ENCODE results near the gene TTC39C. TPM values are rescaled to one million over a fixed set of nuclear protein-coding genes. Genes with fewer than 3 reads are reported as not detected.

Gene TTC39C
- total RNA-seq, 1 donor from 2014 or later: 14.3 TPM

DNA sequence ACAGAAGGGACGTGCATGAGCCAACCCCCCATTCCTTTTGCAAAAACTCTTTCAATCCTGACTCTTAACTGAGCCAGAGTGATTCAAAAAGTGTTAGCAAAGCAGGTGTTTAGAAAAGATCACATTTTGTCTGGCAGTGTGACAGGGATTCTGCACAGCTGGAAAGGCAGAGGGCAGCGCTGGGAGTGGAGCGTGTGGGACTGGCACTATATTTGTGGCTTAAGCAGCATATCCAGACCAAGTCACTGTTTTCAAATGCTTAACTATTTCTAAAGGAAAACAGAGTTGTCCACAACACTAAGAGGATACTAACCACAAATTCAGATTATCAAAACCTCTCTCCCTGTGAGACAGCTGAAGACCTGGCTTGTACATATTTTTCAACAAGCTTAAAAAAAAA lies 143.3 kb downstream of the TTC39C start:
- intact Hi-C loops (cut with micrococcal nuclease): no loop called here
- Mint-ChIP-seq H3K9me3 (no peaks in the 10 kb centered on the region), H3K4me1 (ENCODE audit: low read depth) (no peaks in the 10 kb centered on the region), H3K4me3 (ENCODE audit: low read depth) (no peak overlapping the region), H3K27me3 (ENCODE audit: low read depth) (no peaks in the 10 kb centered on the region), H3K36me3 (ENCODE audit: low read depth) (no peaks in the 10 kb centered on the region), H3K27ac (no peak overlapping the region)
- no peak for DNase-seq (ENCODE audit: low spot score)

GRCh38 chr18:24160086-24160485 lies 145.5 kb downstream of the TTC39C start:
- Mint-ChIP-seq H3K27me3 (ENCODE audit: low read depth) (no peaks in the 10 kb centered on the region), H3K27ac (no peak overlapping the region), H3K4me1 (ENCODE audit: low read depth) (no peaks in the 10 kb centered on the region), H3K9me3 (no peaks in the 10 kb centered on the region), H3K4me3 (ENCODE audit: low read depth) (no peak overlapping the region), H3K36me3 (ENCODE audit: low read depth) (no peaks in the 10 kb centered on the region)
- intact Hi-C loops (cut with micrococcal nuclease): no loop called here
- no peak for DNase-seq (ENCODE audit: low spot score)

GRCh38 chr18:24161304-24161703 lies 146.8 kb downstream of the TTC39C start:
- Mint-ChIP-seq H3K27ac (no peak overlapping the region), H3K27me3 (ENCODE audit: low read depth) (peaks cover 2% of the 10 kb centered on the region), H3K4me1 (ENCODE audit: low read depth) (no peaks in the 10 kb centered on the region), H3K36me3 (ENCODE audit: low read depth) (no peaks in the 10 kb centered on the region), H3K9me3 (no peaks in the 10 kb centered on the region), H3K4me3 (ENCODE audit: low read depth) (no peak overlapping the region)
- no peak for DNase-seq (ENCODE audit: low spot score)
- intact Hi-C loops (cut with micrococcal nuclease): no loop called here

GRCh38 chr18:24168496-24168895 lies 153.9 kb downstream of the TTC39C start:
- Mint-ChIP-seq H3K27ac (no peak overlapping the region), H3K4me3 (ENCODE audit: low read depth) (no peak overlapping the region)
- intact Hi-C loops (cut with micrococcal nuclease): no loop called here

DNA sequence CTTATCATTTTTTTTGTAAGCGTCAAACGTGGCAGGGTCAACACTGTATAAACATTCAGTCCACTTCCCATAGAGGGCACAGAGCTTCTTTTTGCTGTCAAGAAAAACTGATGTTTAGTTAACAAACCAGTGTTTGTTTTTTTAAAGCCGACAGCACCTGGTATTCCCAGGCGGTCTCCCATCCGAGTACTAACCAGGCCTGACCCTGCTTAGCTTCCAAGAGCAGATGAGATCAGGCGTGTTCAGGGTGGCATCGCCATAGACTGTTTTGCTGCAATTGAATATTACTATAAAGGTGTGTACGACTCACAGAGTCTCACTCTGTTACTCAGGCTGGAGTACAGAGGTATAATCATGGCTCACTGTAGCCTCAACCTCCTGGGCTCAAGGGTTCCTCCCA lies 155.8 kb downstream of the TTC39C start:
- Mint-ChIP-seq H3K4me3 (ENCODE audit: low read depth) (no peak overlapping the region), H3K27ac (no peak overlapping the region), H3K9me3 (no peaks in the 10 kb centered on the region), H3K36me3 (ENCODE audit: low read depth) (no peaks in the 10 kb centered on the region), H3K4me1 (ENCODE audit: low read depth) (peaks cover 3% of the 10 kb centered on the region), H3K27me3 (ENCODE audit: low read depth) (peaks cover 13% of the 10 kb centered on the region)
- intact Hi-C loops (cut with micrococcal nuclease): no loop called here
- no peak for DNase-seq (ENCODE audit: low spot score)

More at GRCh38 chr18:24168496-24168895, 153.9 kb downstream of the TTC39C start:
- Mint-ChIP-seq H3K36me3 (ENCODE audit: low read depth) (no peaks in the 10 kb centered on the region), H3K4me1 (ENCODE audit: low read depth) (no peaks in the 10 kb centered on the region), H3K9me3 (no peaks in the 10 kb centered on the region), H3K27me3 (ENCODE audit: low read depth) (peaks cover 14% of the 10 kb centered on the region)
- no peak for DNase-seq (ENCODE audit: low spot score)

GRCh38 chr18:24173997-24174396 lies 159.4 kb downstream of the TTC39C start:
- Mint-ChIP-seq H3K4me3 (ENCODE audit: low read depth) (no peak overlapping the region), H3K9me3 (no peaks in the 10 kb centered on the region), H3K4me1 (ENCODE audit: low read depth) (peaks cover 3% of the 10 kb centered on the region), H3K36me3 (ENCODE audit: low read depth) (no peaks in the 10 kb centered on the region), H3K27ac (no peak overlapping the region), H3K27me3 (ENCODE audit: low read depth) (peaks cover 11% of the 10 kb centered on the region)
- intact Hi-C loops (cut with micrococcal nuclease): no loop called here
- DNase-seq (ENCODE audit: low spot score): no peak

GRCh38 chr18:24176727-24177416 lies 162.3 kb downstream of the TTC39C start:
- DNase-seq (ENCODE audit: low spot score): peak; percentile 26
- no peak overlapping the region for H3K27ac Mint-ChIP-seq
- H3K36me3 Mint-ChIP-seq (ENCODE audit: low read depth): no peaks in the 10 kb centered on the region
- H3K9me3 Mint-ChIP-seq: no peaks in the 10 kb centered on the region
- intact Hi-C loops (cut with micrococcal nuclease): loop anchor here (1.0 kb wide), 1 partner anchor 312 kb away; no protein-coding TSS in a partner anchor
- peaks cover 7% of the 10 kb centered on the region for H3K4me1 Mint-ChIP-seq (ENCODE audit: low read depth)
- H3K4me3 Mint-ChIP-seq (ENCODE audit: low read depth): no peak overlapping the region
- H3K27me3 Mint-ChIP-seq (ENCODE audit: low read depth): peaks cover 7% of the 10 kb centered on the region

DNA sequence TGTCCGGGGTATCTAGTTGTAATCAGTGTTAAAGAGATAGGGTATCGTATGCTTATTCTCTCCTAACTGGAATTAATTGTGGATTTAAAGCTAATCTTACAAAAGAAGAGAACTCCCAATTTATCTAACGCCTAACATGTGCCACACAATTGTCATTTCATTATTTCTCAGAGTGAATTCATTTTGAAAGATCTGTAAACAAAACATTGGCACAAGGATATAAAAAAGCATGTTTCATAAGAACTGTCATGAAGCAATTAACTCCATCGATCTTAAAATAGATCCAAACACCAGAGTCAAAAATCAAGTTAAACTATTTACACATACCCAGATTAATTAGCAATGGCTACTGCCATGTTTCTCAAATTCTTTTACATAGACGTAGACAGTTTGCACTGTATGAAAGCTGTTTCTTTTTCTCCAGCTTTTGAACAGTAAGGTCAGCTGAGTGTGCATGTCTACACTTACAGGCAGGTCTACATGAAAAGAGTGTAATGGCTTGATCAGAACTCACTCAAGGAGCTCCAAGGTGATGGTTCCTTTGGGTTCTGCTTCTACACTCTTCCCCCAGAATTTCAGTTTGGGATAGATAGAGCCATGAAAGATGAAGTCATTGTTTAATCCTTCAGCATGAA lies 163.1 kb downstream of the TTC39C start:
- H3K27ac Mint-ChIP-seq: no peak overlapping the region
- H3K9me3 Mint-ChIP-seq: no peaks in the 10 kb centered on the region
- no peak overlapping the region for H3K4me3 Mint-ChIP-seq (ENCODE audit: low read depth)
- H3K36me3 Mint-ChIP-seq (ENCODE audit: low read depth): no peaks in the 10 kb centered on the region
- peaks cover 7% of the 10 kb centered on the region for H3K27me3 Mint-ChIP-seq (ENCODE audit: low read depth)
- DNase-seq (ENCODE audit: low spot score): no peak
- peaks cover 7% of the 10 kb centered on the region for H3K4me1 Mint-ChIP-seq (ENCODE audit: low read depth)
- intact Hi-C loops (cut with micrococcal nuclease): no loop called here

DNA sequence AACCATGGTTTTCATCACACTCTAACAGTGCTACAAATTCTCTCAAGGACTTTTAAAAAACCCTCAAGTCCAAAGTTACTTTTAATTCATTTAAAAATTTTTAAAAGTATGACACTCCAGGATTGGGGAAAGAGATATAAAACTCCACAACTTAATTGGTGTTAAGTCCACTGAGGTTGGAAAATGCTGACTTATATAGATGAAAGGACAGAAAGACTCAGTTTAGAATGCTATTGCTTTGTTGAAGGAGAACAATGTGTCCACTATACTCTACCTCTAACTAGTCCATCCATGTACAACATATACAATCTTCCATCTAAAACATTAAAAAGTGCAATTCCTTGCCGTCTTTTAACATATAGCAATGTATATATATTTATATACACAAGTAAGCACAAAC lies 165.5 kb downstream of the TTC39C start:
- H3K27ac Mint-ChIP-seq: no peak overlapping the region
- no peaks in the 10 kb centered on the region for H3K36me3 Mint-ChIP-seq (ENCODE audit: low read depth)
- intact Hi-C loops (cut with micrococcal nuclease): no loop called here
- no peak overlapping the region for H3K4me3 Mint-ChIP-seq (ENCODE audit: low read depth)
- peaks cover 4% of the 10 kb centered on the region for H3K4me1 Mint-ChIP-seq (ENCODE audit: low read depth)
- H3K27me3 Mint-ChIP-seq (ENCODE audit: low read depth): peaks cover 7% of the 10 kb centered on the region
- H3K9me3 Mint-ChIP-seq: no peaks in the 10 kb centered on the region
- no peak for DNase-seq (ENCODE audit: low spot score)

DNA sequence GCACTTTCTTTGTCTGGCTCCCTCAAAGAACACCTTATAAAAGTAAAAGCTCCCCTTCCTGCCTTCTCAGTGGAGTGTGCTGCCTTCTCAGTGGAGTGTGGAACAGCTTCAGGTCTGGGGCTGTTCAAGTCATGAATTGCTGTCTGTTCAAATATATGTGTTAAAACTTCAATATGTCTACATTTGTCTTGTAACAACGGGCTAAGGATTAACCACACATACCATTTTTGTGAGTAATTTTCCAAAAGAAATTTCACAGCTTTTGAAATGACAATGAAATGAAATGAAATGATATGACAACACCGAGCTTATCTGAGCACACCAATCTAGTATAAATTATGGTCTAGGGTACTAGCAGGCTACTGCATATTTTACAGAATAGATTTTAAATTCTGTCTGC lies 167.3 kb downstream of the TTC39C start:
- intact Hi-C loops (cut with micrococcal nuclease): no loop called here
- Mint-ChIP-seq H3K9me3 (no peaks in the 10 kb centered on the region), H3K27me3 (ENCODE audit: low read depth) (peaks cover 8% of the 10 kb centered on the region), H3K27ac (no peak overlapping the region), H3K4me3 (ENCODE audit: low read depth) (no peak overlapping the region), H3K4me1 (ENCODE audit: low read depth) (peaks cover 4% of the 10 kb centered on the region), H3K36me3 (ENCODE audit: low read depth) (no peaks in the 10 kb centered on the region)
- no peak for DNase-seq (ENCODE audit: low spot score)

Other genes with a start within 250 kb of the TTC39C start
- gene CABYR, start 124.3 kb downstream of the TTC39C start, total RNA-seq: 0.16 TPM in 2 replicates

Measured in activated T-helper 2 cell treated with anti-CD3 and anti-CD28 coated beads, Interferon-gamma antibody, Interleukin-2, Interleukin-4, amounts not matched to agents 10 μg/mL and 5 μg/mL and 100 μg/mL, durations not matched to agents 14 hours and 24 hours and 36 hours (primary cell).